GM12878 (cell line): ENCODE measurements around the gene CXCL12. TPM values are rescaled to one million over a fixed set of nuclear protein-coding genes. Genes with fewer than 3 reads are reported as not detected.

ENCODE experiments used
- ATAC-seq: fragments of 200-7000 bp; cut with Tn5 transposase; 3 replicates; pipeline ENCODE4 v1.9.1; 2020; ENCODE audit warnings: mild to moderate bottlenecking, moderate library complexity
- BruUV-seq: library from RNA; stranded (reverse); fragments of 400-500 nt; replicated peaks from 2 replicates; lab custom pipeline; 2021; lab: Mats Ljungman, UMichigan
- CTCF ChIA-PET: fragments of 300-600 bp; sonication (Branson Sonifier 250); formaldehyde crosslinking; extraction: SDS; loops from one replicate; lab custom pipeline; 2021; ENCODE audit warnings: inconsistent platforms; lab: Yijun Ruan, JAX
- POLR2A ChIA-PET: fragments of 350-600 bp; formaldehyde crosslinking; extraction: SDS; loops from one replicate; lab custom pipeline; 2021; ENCODE audit warnings: inconsistent platforms; lab: Charles Lee
- RAD21 ChIA-PET: fragments of 300-600 bp; sonication (Branson Sonifier 250); formaldehyde crosslinking; loops from one replicate; lab custom pipeline; 2023; ENCODE audit warnings: antibody characterized with exemption; ENCODE audit not compliant: unreplicated experiment; lab: Charles Lee
- SMC1A ChIA-PET: fragments of 300-600 bp; sonication (Branson Sonifier 250); formaldehyde crosslinking; loops from one replicate; lab custom pipeline; 2023; ENCODE audit not compliant: unreplicated experiment, uncharacterized antibody; lab: Charles Lee
- DNase-seq: peaks from one replicate; pipeline ENCODE4 v3.0.0-alpha.2; 2011; ENCODE audit warnings: low read depth, low spot score
- FAIRE-seq: peaks from 3 replicates; lab custom pipeline; 2011; peaks lifted over from hg19 to GRCh38; lab: Jason Lieb, UNC
- H2AFZ ChIP-seq: 2 replicates; pipeline ENCODE4 v1.6.0; 2011; ENCODE audit warnings: low read depth, low read length, control low read depth; ENCODE audit not compliant: control insufficient read depth
- H3K27ac ChIP-seq: 2 replicates; pipeline ENCODE4 v1.5.1; 2011; ENCODE audit warnings: control low read depth; ENCODE audit not compliant: control insufficient read depth, insufficient read depth
- H3K27me3 ChIP-seq, 2 experiments: replicated peaks in 1 of 2; 2 replicates each; pipeline versions ENCODE4 v1.6.0 to v1.6.1; 2011; ENCODE audit warnings: low read length in 1 of 2; ENCODE audit not compliant: control insufficient read depth in 2 of 2, insufficient read depth in 2 of 2
- H3K36me3 ChIP-seq, 2 experiments: 2 replicates each; pipeline ENCODE4 v1.5.1; 2011; ENCODE audit warnings: low read length in 1 of 2; ENCODE audit not compliant: control insufficient read depth in 2 of 2, insufficient read depth in 2 of 2
- H3K4me1 ChIP-seq: 2 replicates; pipeline ENCODE4 v1.6.1; 2011; ENCODE audit warnings: mild to moderate bottlenecking, low read length, moderate library complexity, mixed read lengths; ENCODE audit not compliant: control insufficient read depth, insufficient read depth
- H3K4me2 ChIP-seq: 2 replicates; pipeline ENCODE4 v1.6.0; 2011; ENCODE audit warnings: control low read depth; ENCODE audit not compliant: control insufficient read depth, insufficient read depth
- H3K4me3 ChIP-seq: fragments of 200-600 bp; sonication (generic); 2 replicates; pipeline ENCODE4 v1.5.1; 2016
- H3K79me2 ChIP-seq: 2 replicates; pipeline ENCODE4 v1.6.0; 2011; ENCODE audit warnings: low read length; ENCODE audit not compliant: control insufficient read depth, insufficient read depth
- H3K9ac ChIP-seq: 2 replicates; pipeline ENCODE4 v1.8.0; 2011; ENCODE audit warnings: low read length, control low read depth, mixed read lengths; ENCODE audit not compliant: control insufficient read depth, insufficient read depth
- H3K9me3 ChIP-seq: replicated peaks from 3 replicates; pipeline ENCODE4 v1.5.1; 2011; ENCODE audit warnings: mild to moderate bottlenecking, low read length; ENCODE audit not compliant: control insufficient read depth, insufficient read depth
- H4K20me1 ChIP-seq: 2 replicates; pipeline ENCODE4 v1.6.0; 2011; ENCODE audit not compliant: control insufficient read depth, insufficient read depth
- CEBPB ChIP-seq, 2 experiments: fragments of 150-350 bp in 1 of 2; IDR thresholded peaks; 2 replicates each; pipeline ENCODE4 v1.6.1; 2012 to 2014; ENCODE audit warnings: low read depth in 2 of 2, low read length in 2 of 2, borderline replicate concordance in 1 of 2, inconsistent platforms in 1 of 2
- CUX1 ChIP-seq: IDR thresholded peaks from 2 replicates; pipeline ENCODE4 v1.6.1; 2012; ENCODE audit warnings: improper control_type of control experiment, low read depth, low read length; ENCODE audit not compliant: insufficient replicate concordance
- EGR1 ChIP-seq, 2 experiments: IDR thresholded peaks; 1 replicate in 1 of 2; 2 replicates in 1 of 2; pipeline ENCODE4 v1.6.1; 2011 to 2012; ENCODE audit warnings: low read depth in 2 of 2, low read length in 2 of 2, borderline replicate concordance in 1 of 2, mild to moderate bottlenecking in 1 of 2, moderate library complexity in 1 of 2
- FOXM1 ChIP-seq: IDR thresholded peaks from 2 replicates; pipeline ENCODE4 v1.6.1; 2012; ENCODE audit warnings: low read depth, mild to moderate bottlenecking, inconsistent platforms, low read length, moderate library complexity
- GABPA ChIP-seq: IDR thresholded peaks from 2 replicates; pipeline ENCODE4 v1.6.1; 2014; ENCODE audit warnings: antibody characterized with exemption, low read depth, mild to moderate bottlenecking, inconsistent platforms
- HDAC2 ChIP-seq: fragments of 200-600 bp; sonication (generic); IDR thresholded peaks from 2 replicates; pipeline ENCODE4 v1.6.1; 2017
- LARP7 ChIP-seq: fragments of 450-650 bp; IDR thresholded peaks from 2 replicates; pipeline ENCODE4 v1.6.1; 2017; ENCODE audit warnings: mild to moderate bottlenecking
- RAD21 ChIP-seq: IDR thresholded peaks from 2 replicates; pipeline ENCODE4 v1.6.1; 2011; ENCODE audit warnings: mild to moderate bottlenecking, low read depth, low read length, moderate library complexity; ENCODE audit not compliant: insufficient read depth
- SREBF1 ChIP-seq: IDR thresholded peaks from 2 replicates; pipeline ENCODE4 v1.6.1; 2012; ENCODE audit warnings: mild to moderate bottlenecking, low read length
- SUZ12 ChIP-seq: fragments of 200-600 bp; sonication (generic); IDR thresholded peaks from one replicate; pipeline ENCODE4 v1.6.1; 2018; ENCODE audit warnings: antibody characterized with exemption, mild to moderate bottlenecking; ENCODE audit not compliant: unreplicated experiment
- WGBS: methylation state at CpG from one replicate; pipeline ENCODE4 v1.1.6; 2016; ENCODE audit warnings: low lambda C conversion rate; ENCODE audit not compliant: insufficient replicate concordance, insufficient coverage; ENCODE audit errors: missing lambda C conversion rate; 5-methylcytosine and 5-hydroxymethylcytosine counted together
- in situ Hi-C: fragments of 300-500 bp; cut with MboI; formaldehyde crosslinking; loops from 9 replicates; pipeline ENCODE4 v1.14.3; 2018; ENCODE audit warnings: mixed read lengths
- intact Hi-C: fragments of 100-400 bp; cut with micrococcal nuclease; formaldehyde crosslinking; loops from one replicate; pipeline ENCODE4 v1.14.2; 2022; ENCODE audit not compliant: unreplicated experiment
- polyA plus RNA-seq, 11 experiments: library from polyadenylated mRNA; depleted of rRNA in 4 of 11; unstranded in 6 of 11; stranded (reverse) in 5 of 11; fragments of >200 nt; fragmentation: Nextera tagmentation in 4 of 11; fragmentation: Illumina TruSeq in 1 of 11; extraction: Ambion mirVana in 4 of 11; extraction: Trizol in 1 of 11; gene quantifications; 1 replicate in 1 of 11; 2 replicates in 10 of 11; pipeline versions ENCODE4 v1.2.1 to v1.2.3, GENCODE V29; 2011 to 2016; ENCODE audit warnings: inconsistent platforms in 2 of 11, missing spikeins in 2 of 11, low read depth in 1 of 11
- total RNA-seq, 4 experiments: library from RNA; depleted of rRNA in 3 of 4; stranded (reverse); fragments of >200 nt in 3 of 4; fragmentation: Illumina TruSeq in 1 of 4; extraction: Trizol in 1 of 4; gene quantifications; 2 replicates each; pipeline versions ENCODE4 v1.2.1 to v1.2.3, GENCODE V29; 2013 to 2021
- TF ChIP-seq, protein P1 (sequence below): IDR thresholded peaks from 2 replicates; pipeline ENCODE4 v1.6.1; 2011; ENCODE audit warnings: borderline replicate concordance, low read depth, mild to moderate bottlenecking, moderate library complexity, mixed read lengths, low read length; ENCODE audit not compliant: insufficient read depth; ENCODE audit errors: extremely low read length

Gene CXCL12
- total and polyA plus RNA-seq, 10 of the 15 experiments (the other 5 are each of a cell fraction or from before 2014, with no cell fraction given), result 0.03 to 4.5 (median 0.53) TPM

DNA sequence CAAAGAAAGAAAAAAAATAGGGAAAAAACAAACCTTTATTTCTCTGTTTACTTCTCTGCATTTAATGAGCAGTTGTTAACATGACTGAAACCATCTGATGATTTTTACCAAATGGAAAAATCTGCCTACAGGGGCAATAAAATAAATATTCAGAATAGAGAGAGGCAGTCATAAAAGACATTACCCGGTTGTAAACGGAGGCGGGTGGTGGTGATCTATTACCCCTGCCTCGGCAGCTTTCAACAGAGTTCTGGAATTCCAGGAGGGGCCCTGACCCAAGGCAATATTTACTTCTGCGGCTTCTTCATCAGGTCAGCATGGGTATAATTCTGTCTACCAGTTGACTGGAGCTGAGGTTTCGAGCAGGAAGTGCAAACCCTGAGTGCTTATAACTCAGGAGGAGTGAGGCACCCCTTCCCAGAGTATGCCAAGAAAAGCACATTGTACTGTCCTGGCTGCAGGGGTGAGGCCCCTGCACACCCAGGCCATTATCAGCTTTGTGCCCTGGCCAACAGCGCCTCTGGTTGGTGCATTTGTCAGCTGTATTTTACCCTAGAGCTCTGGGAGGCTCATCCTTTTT, 8.2 kb upstream of the CXCL12 start:
- H3K27ac ChIP-seq, result no peak overlapping the region
- no peaks in the 10 kb centered on the region for H4K20me1 ChIP-seq
- H3K4me3 ChIP-seq, result no peak overlapping the region
- ChIA-PET CTCF (no interaction called here), POLR2A (no interaction called here), RAD21 (no interaction called here), SMC1A (interaction anchor here (0.8 kb wide), 1 partner anchor 475 kb away, joined by 3 read pairs; no protein-coding TSS in a partner anchor)
- H3K9ac ChIP-seq, result no peak overlapping the region
- ATAC-seq (no peak), FAIRE-seq (no peak), DNase-seq (no peak)
- H3K27me3 ChIP-seq, result no peaks in the 10 kb centered on the region; a peak in 2 of 4 replicates
- WGBS, result 20% methylated on average over 7 of the region's 7 CpGs
- H3K9me3 ChIP-seq, result no peaks in the 10 kb centered on the region
- TF ChIP-seq SUZ12 (no peak), EGR1 (IDR thresholded peaks at IDR 0.05; ENCODE audit: borderline replicate concordance in 1 of 2, low read depth in 2 of 2, low read length in 2 of 2) (no peak), HDAC2 (no peak), FOXM1 (no peak), SREBF1 (no peak), GABPA (no peak), LARP7 (no peak)
- BruUV-seq, result no TSS peak
- H3K4me1 ChIP-seq, result no peaks in the 10 kb centered on the region
- in situ Hi-C loops (loop anchor here (25.0 kb wide), 1 partner anchor 469 kb away; no protein-coding TSS in a partner anchor), intact Hi-C loops (loop anchor here (10.0 kb wide), 1 partner anchor 462 kb away; no protein-coding TSS in a partner anchor)
- no peaks in the 10 kb centered on the region for H3K36me3 ChIP-seq
- H2AFZ ChIP-seq, result no peak overlapping the region
- no peaks in the 10 kb centered on the region for H3K79me2 ChIP-seq
- H3K4me2 ChIP-seq, result no peak overlapping the region

DNA sequence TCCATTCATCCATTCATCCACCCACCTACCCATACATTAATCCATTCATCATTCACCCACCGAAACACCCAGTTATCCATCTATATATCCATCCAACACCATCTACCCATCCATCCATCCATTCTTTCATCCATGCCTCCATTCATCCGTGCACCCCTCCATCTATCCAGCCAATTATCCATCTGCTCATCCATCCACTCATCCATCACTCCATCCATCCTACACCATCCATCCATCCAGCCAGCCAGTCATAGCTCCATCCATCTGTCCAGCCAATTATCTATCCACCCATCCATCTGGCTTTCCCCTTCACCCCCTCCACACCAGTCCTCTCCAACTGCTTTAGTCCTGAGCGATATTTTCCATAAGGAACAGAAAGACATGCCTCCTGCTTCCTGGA, 7.5 kb upstream of the CXCL12 start:
- Histone ChIP-seq H3K79me2 (no peaks in the 10 kb centered on the region), H3K27me3 (no peaks in the 10 kb centered on the region; a peak in 1 of 4 replicates), H3K9ac (no peak overlapping the region), H3K4me3 (no peak overlapping the region), H4K20me1 (no peaks in the 10 kb centered on the region), H3K27ac (no peak overlapping the region), H3K9me3 (no peaks in the 10 kb centered on the region), H3K4me1 (no peaks in the 10 kb centered on the region), H3K4me2 (no peak overlapping the region), H3K36me3 (no peaks in the 10 kb centered on the region), H2AFZ (no peak overlapping the region)
- WGBS, result 19% methylated on average over 3 of the region's 3 CpGs
- CTCF ChIA-PET, result no interaction called here
- BruUV-seq, result no TSS peak
- ATAC-seq (no peak), FAIRE-seq (no peak), DNase-seq (no peak)
- POLR2A ChIA-PET, result no interaction called here
- in situ Hi-C loops (loop anchor here (25.0 kb wide), 1 partner anchor 470 kb away; no protein-coding TSS in a partner anchor), intact Hi-C loops (loop anchor here (10.0 kb wide), 1 partner anchor 462 kb away; no protein-coding TSS in a partner anchor)
- SMC1A ChIA-PET, result no interaction called here
- TF ChIP-seq, protein P1, sequence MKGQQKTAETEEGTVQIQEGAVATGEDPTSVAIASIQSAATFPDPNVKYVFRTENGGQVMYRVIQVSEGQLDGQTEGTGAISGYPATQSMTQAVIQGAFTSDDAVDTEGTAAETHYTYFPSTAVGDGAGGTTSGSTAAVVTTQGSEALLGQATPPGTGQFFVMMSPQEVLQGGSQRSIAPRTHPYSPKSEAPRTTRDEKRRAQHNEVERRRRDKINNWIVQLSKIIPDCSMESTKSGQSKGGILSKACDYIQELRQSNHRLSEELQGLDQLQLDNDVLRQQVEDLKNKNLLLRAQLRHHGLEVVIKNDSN, result no peak
- TF ChIP-seq CEBPB (IDR thresholded peaks at IDR 0.05; ENCODE audit: borderline replicate concordance in 1 of 2, low read depth in 2 of 2, low read length in 2 of 2) (no peak), RAD21 (no peak), CUX1 (no peak)
- RAD21 ChIA-PET, result no interaction called here
